T-helper 1 cell treated with Interleukin-12 subunit alpha and Interleukin-12 subunit beta and Interleukin-4 antibody, amounts not matched to agents 30 ng/mL and 1 ng/mL, for 36 hours (primary cell): ENCODE measurements around the gene PFKP. TPM values are rescaled to one million over a fixed set of nuclear protein-coding genes. Genes with fewer than 3 reads are reported as not detected.

Source experiments
- intact Hi-C: fragments of 100-400 bp; cut with micrococcal nuclease; formaldehyde crosslinking; loops from one replicate; pipeline ENCODE4 v1.15.1; 2024
- total RNA-seq: library from RNA; stranded (reverse); gene quantifications from 2 replicates; pipeline ENCODE4 v1.2.3, GENCODE V29; 2022

The PFKP gene
- total RNA-seq: 151 and 153 TPM in 2 replicates

DNA sequence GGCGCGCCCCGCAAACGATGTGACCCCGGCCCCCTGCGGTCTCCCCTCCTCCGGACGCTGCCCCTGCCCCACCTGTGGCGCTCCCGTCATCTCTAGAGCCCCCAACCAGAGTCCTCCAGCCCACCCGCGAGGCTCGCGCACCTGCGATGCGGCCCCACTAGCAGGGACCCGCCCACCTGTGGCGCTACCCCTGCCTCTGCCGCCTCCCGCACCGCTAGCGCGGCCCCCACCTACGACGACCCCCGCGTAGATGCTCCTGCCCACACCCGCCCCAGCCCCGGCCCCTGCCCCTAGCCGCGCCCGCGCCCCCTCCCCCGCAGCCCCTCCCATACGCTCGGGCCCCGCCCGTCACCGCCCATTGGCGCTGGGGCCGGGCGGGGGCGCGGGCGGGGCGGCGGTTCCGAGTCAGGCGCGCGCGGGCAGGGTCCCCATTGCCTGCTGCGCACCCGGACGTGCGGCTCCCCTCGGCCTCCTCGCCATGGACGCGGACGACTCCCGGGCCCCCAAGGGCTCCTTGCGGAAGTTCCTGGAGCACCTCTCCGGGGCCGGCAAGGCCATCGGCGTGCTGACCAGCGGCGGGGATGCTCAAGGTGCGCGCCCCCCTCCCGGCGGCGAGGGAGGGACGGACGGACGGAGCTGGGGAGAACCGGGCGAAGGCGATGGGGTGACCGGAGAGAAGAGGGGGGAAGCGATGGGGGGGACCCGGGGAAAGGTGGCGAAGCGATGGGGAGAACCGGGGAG lies at the start of gene PFKP:
Gene PFKP (plus strand): TSS at position 431 of the 741 bp plus-strand sequence. CDS start 48 bp downstream, at position 479.
- intact Hi-C loops: loop anchor here (1.0 kb wide), 1 partner anchor 105 kb away; the partner anchor contains the start of gene PITRM1

DNA sequence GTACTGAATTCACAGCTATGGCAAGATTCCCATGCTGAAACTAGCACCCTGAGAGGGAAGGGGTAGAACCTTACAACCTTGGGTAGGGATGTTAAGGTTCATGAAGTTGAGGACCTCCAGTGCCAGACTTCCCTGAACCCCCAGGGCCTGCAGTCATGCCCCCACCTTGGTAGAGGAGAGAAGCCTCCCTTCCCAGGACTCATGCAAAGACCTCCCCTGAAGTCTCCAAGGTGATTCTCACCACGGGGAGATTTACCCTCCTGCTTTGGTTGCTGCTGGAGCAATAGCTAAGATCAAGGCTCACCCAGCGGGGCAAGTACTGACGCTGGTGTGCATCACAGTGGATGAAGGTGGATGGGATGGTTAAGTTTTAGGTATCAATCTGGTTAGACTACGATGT lies 49.1 kb upstream of the PFKP start:
- intact Hi-C loops: no loop called here

DNA sequence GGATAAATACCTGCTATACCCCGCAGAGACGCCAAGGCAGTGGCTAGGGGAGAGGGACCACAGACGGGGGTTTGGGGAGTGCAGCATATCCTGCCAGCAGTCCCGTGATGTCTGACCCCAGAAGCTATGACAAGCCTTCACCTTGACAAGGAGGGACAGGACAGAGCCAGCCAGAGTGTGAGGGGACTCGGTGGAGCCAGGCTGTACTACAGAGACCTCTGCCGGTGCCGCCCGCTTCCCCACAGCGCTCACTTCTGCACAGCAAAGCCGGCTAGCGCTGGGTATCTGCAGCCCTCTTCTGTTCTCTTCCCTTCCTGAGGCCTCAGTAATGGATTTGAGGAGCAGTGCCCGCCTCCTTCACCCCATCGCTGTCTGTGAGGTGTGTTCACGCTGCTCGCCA lies 47.0 kb upstream of the PFKP start:
- intact Hi-C loops: no loop called here

DNA sequence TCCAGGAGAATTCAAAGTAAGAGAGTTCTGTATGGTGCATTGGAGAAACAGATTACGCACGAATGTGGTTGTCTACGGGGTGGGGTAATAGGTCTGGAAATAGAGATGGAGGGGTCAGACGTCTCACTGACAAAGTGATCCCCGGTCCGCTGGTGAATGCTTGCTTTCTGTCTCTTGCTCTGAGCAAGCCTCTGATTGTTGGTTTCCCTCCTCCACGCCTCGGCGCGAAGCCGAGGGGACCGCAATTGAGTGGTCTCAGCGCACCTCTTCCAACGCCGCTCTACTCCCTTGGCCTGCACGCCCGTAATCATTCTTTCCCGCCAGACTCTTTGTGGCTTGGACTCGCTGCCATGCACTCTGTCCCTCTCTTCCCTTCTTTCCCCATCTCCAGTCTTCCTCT lies 46.5 kb upstream of the PFKP start:
- intact Hi-C loops: no loop called here

DNA sequence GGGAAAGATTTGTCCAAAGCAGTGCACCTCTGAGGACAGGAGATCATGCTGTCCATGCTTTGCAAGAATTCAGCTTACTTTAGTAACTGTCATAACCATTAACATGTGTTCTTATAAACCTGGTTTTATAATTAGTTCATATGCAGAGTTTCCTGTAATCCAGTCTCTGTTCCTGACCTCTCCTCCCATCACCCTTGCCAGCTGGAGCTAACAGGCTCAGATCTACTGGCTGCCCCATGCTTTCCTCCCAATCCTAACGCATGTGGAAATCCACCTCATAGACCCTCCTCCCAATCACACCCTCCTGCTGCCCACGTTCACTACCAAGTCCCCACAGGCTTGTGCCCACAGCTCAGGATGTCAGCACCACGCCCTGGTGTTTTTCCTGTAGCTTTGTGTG lies 45.3 kb upstream of the PFKP start:
- intact Hi-C loops: no loop called here

DNA sequence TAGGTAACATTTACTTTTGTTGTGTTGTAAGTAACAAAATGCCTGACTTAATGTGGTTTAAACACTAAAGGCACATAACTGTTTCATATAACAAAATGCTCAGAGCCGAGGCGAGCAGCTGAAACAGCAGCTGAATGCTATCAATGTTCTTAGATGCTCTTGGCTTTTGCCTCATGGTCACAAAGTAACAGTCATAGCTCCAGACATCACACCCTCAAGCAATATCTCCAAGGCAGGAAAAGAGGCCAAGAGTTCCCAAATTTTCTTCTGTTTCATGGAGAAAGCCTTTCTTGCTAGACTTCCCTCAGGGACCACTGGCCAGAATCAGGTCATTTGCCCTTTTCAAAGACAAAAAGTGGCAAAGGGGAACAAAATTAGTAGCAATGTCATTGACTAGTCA lies 43.5 kb upstream of the PFKP start:
- intact Hi-C loops: no loop called here

DNA sequence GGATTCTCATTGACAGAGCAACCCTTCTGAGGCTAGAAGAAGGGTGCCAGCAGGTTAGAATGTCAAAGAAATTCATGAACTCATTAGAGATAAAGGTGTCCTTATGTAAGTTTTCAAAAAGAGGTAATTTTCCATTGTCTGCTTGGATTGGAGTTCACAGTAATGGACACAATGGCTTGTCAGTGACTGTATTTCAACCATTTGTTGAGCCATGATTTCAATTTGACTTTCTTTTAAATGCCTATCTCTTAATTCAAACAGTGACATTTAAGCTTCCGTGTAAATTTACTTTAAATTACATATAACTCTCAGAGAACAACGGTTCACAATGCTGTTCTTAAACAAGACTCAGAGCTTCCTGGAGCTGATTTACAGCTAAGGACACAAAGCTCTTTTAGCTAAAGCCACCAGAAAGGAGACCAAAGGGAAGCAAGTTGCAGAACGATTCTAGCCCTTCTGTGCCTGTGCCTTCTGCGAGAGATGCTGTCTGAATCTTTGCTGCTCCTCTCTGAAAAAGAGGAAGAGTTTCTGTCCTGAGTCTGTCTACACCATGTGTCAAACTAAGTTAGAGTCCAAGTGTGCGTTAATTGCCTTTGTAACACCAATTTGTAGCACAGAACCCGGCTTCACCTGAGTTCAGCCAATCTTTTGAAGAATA lies 42.2 kb upstream of the PFKP start:
- intact Hi-C loops: no loop called here

DNA sequence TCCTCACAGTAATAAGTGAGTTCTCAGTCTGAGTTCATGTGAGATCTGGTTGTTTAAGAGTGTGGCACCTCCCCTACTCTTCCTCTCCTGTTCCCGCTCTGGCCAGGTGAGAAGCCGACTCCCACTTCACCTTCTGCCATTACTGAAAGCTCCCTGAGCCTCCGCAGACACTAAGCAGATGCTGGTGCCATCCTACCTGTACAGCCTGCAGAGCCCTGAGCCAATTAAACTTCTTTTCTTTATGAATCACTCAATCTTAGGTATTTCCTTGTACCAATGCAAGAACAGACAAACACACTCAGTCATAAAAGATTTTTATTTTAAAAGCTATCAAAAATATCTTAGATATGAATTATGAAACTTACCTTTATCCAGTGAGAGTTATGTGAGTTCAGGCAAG lies 39.5 kb upstream of the PFKP start:
- intact Hi-C loops: no loop called here

DNA sequence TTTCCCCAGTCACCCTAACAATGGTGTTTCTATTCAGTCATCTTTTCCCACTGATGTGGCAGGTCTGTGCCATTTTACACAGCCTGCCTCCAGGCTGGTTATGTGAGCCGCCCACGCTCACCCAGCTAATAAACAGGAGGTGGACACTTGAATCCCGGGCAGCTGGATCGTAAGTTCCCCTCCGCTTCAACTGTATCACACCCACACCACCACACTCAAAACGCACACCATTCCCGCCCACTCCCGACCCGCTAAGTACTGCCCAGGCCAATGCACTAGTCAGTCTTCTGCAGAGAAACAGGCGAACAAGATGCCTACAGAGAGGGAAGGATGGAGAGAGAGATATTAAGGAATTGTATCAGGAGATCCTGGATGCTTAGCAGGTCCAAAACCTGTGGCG lies 38.9 kb upstream of the PFKP start:
- intact Hi-C loops: no loop called here

DNA sequence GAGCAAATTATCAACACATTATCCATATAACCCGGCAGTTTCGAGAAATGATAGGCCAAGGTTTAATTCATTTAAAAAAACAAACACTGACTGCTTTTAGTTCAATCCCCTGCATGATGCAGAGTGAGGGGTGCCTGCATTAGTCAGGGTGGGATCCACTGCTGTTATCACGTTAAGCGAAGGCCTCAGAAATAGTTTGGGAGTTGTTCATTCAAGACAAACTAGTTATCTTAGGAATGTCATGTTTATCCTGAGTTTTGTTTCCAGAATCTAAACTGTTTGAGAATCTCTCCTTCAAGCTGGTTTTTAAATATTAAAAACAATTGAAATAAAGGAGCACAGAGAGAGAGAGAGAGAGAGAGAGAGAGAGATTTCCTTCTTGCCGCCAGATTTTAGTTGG lies 36.6 kb upstream of the PFKP start:
- intact Hi-C loops: no loop called here

DNA sequence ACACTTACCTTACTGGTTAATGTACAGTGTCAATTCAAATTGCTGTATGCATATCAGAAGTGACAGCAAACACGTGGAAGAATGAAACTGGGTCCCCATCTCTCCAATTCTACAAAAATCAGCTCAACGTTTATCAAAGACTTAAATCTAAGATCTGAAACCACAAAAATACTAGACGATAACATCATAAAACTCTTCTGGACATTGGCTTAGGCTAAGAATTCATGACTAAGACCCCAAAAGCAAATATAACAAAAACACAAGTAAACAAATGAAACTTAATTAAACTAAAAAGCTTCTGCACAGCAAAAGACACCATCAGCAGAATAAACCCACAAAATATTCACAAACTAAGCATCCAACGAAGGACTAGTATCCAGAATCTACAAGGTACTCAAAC lies 35.9 kb upstream of the PFKP start:
- intact Hi-C loops: no loop called here

DNA sequence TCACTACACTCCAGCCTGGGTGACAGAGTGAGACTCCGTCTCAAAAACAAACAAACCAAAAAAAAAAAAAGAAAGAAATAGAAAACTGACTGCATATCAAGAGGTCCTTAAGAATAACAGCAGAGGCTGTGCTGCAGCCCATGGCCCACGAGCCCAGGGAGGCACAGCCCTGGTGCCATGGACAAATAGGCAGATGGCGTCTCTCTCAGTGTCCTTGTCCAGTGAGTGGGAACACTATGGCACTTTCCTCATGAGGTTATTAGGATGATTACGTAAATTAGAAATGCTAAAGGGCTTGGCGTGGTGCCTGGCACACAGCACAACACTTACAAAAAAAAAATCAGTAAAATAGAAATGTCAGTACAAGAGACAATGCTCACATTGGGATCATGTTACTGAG lies 33.4 kb upstream of the PFKP start:
- intact Hi-C loops: no loop called here

DNA sequence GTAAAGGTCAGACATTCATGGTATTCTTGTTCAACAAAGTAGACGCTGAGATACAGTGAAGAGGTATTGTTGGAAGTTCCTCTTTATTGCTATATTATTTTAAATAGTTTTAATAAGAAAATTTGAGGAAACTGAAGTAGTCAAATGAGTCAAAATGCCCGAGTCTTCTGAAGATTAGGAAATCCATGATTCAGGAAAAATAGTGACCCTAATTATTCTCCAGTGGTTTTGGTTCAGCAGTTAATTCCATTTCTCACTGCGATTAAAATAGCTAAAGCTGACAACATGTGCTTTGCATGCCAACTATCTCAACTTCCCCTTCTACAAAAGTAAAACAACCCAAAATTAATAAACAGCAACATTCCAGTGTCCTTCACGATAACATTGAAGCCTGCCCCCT lies 32.7 kb upstream of the PFKP start:
- intact Hi-C loops: no loop called here

DNA sequence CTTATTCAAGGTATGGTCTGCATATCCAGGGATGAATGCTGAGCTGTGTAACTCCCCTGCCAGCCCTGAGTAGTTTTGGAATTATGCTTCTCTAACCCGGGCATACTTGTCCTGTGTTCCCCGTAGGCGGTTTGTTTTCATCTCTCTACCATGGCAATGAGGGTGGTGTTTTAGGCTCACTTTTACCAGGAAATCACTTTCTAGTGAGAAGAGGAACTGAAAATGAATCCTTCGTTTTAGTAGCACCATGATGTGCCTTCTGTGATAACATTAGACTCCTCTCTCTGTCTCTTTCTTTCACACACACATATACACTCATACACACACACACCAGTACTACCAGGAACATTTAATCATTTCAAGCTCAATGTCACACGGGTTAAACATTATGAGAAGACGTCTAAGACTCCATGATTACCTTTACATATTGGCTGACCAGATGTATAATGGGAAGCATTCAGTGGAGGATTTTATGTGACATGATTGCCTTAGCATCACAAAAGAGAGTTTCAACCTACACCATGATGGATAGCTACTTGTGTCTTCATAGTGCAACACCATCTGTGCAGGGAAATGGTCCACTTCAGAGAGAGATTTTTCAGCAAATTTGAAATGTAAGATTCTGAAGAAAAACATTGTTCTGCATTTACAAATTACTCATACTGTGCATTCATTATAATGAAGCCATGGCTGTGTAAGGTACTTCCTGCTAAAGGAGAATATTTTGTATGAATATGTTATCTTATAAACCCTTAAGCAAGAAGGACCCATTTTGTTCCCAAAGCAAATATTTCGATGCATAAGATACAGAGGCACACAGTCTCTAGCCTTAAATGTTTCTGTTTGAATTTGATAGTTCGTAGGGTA lies 31.0 kb upstream of the PFKP start:
- intact Hi-C loops: no loop called here

DNA sequence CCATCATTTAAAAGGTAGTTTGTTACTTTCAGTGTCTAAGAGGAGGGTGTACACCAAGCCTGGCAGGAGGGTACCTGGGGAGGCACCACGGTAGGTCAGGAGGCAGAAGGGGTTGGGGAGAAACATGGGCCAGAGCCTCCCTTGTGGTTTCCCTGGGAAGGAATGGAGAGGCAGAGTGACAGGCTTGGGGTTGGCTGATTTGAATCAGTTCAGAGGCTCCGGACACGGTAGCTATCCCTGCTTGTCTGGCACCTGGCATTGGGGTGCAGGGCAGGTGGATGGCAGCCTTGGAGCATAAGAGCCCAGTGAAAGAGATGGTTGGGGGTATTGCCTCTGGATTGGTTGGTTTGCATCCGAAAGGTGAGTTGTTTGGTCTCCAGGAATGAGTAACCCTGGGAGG lies 30.2 kb upstream of the PFKP start:
- intact Hi-C loops: no loop called here

DNA sequence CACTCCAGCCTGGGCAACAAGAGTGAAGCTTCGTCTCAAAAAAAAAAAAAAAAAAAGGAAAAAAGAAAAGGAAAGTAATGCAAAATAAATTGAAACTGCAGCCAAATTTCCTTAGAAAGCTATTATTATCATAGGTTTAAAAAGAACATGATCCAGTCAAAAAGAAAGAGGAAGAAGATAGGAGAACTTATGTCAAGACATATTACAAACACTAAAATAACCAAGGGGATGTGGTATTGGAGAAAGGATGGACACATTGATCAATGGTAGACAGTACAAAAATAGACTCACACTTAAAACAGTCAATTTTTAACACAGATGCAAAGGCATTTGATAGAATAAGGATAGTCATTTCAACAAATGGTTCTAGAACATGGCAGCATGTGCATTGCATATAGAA lies 27.3 kb upstream of the PFKP start:
- intact Hi-C loops: loop anchor here (5.0 kb wide), 1 partner anchor 63 kb away; no protein-coding TSS in a partner anchor

DNA sequence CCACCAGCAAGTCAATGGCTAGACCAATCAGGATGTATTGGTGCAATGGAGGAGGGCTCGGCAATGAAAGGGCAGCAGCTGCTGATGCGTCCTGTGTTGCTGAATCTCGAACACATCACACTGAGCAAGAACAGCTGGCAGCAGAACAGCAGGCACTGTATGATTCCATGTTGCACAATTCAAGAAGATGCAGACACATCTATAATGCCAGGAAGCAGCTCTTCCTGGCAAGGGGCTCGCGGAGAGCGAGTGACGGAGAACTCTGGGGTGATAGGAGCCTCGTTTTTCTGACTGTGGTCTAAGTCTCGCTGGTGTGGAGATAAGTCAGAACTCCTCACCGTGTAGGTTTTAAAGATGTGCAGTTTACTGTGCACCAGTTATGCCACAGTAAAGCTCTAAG lies 24.8 kb upstream of the PFKP start:
- intact Hi-C loops: loop anchor here (5.0 kb wide), 1 partner anchor 65 kb away; no protein-coding TSS in a partner anchor

DNA sequence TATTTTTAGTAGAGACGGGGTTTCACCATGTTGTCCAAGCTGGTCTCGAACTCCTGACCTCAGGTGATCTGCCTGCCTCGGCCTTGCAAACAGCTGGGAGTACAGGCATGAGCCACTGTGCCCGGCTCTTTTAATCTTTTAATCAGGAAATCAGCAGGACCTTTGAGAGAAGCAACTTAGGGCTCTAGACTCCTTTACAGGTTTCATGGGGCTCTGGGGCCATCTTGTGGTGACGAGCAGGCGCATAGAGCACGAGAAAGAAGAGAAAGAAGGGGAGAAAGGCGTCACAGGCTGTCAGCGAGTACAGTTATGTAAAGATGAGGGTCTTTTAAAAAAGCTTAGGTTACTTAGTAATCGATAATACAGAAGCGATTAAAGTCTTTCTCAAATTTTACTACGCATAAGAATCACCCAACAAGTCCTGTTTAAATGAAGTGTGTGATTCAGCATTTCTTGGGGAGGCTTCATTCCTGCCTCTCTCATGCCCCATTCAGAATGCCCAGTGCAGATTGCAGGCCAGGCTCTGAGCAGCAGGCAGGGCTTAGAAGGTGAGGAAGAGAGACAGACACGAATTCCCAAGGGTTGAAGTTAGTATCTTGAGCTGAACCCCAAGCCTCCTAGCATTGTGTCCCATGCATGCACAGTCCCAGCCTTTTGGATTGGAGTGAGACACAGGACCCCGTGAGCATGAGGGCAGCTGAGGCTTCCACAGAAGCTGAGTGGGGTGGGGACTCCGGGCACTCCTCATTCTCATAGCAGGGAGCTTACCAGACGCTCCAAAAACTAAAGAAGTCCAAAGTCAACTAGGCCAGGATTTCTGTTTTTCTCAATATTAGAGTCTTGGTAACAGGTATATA lies 23.6 kb upstream of the PFKP start:
- intact Hi-C loops: loop anchor here (1.0 to 5.0 kb wide), 4 partner anchors 66 to 1933 kb away; no protein-coding TSS in a partner anchor

DNA sequence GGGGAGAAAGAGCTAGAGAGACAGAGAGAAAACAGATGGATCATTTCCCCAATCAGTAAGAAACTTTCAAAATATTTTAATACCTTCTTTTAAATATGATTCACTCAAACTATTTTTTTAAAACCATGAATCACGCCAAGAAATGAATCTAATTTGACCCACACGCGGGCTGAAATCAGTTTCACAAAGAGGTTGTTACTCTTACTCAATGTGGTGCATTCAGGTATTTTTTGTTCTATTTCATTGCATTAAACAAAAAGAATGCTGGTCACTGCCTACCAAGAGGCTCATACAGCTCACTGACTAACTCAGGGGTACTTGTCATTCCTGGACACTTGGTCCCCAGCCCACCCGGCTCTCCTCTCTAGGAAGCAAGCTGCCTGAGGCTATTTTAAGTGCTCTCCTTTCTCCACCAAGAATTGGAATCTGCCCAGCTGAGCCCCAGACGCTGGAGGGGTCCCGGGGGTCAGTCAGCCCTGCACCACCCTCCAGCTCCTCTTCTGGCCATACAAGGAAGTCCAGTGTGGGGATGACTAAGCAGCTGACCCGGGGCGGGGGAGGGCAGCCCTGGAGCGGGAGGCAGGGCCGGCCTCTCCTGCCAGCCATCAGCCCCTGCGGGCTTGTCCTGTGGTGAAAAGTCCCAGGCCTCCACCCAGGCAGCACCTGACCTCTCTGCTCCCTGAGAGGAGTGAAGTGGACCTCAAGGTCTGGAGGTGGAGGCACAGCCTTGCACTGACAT lies 21.7 kb upstream of the PFKP start:
- intact Hi-C loops: no loop called here

DNA sequence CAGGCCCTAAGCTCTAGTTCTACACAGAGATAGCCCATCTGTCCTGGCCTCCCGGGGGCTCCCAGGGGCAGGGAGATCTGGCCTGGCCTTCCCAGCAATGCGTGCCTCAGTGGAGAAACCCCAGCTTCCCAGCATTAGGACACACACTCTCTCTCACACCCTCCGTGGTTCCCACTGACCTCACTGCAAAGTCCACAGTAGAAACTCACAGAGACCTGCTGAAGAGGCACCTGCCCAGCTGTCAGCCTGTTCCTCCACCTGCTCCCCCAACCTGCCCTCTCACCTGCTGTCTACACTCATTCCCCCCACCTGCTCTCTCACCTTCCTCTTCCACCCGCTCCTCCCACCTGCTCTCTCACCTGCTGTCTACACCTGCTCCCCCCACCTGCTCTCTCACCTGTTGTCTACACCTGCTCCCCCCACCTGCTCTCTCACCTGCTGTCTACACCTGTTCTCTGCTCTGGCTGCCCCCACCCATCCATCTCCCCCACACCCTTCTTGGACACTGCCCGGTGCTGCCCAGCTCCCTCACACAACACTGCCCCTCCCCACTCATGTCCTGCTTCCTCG lies 21.1 kb upstream of the PFKP start:
- intact Hi-C loops: no loop called here
